GM23248 (cell line): ENCODE measurements around the gene LSM5.

Experiments
- EZH2 ChIP-seq: fragments of 200-600 bp; sonication (generic); IDR thresholded peaks from 2 replicates; pipeline ENCODE4 v1.6.1; 2018; ENCODE audit warnings: antibody characterized with exemption, mild to moderate bottlenecking; ENCODE audit not compliant: insufficient read depth, poor library complexity, severe bottlenecking
- EZH2phosphoT487 ChIP-seq: fragments of 200-600 bp; sonication (generic); IDR thresholded peaks from 2 replicates; pipeline ENCODE4 v1.6.1; 2018; ENCODE audit warnings: antibody characterized with exemption, moderate library complexity, mild to moderate bottlenecking, low read depth; ENCODE audit not compliant: insufficient read depth

GRCh38 chr7:32477649-32477980, 12.6 kb downstream of the LSM5 start:
- TF ChIP-seq EZH2 (no peak), EZH2phosphoT487 (no peak)
